AG10803 (cell line): ENCODE results near the gene CCDC159.

Experiments used
- DNase-seq: peaks from one replicate; pipeline ENCODE4 v3.0.0; 2010; ENCODE audit warnings: low read depth
- H3K4me3 ChIP-seq: 2 replicates; pipeline ENCODE4 v1.5.1; 2011; ENCODE audit warnings: mild to moderate bottlenecking, low read length, control low read depth
- TF ChIP-seq, protein P1 (sequence below): conservative IDR thresholded peaks from 2 replicates; pipeline ENCODE4 v1.5.1; 2011; ENCODE audit warnings: mild to moderate bottlenecking, low read length, control low read depth, inconsistent platforms

The CCDC159 gene

DNA sequence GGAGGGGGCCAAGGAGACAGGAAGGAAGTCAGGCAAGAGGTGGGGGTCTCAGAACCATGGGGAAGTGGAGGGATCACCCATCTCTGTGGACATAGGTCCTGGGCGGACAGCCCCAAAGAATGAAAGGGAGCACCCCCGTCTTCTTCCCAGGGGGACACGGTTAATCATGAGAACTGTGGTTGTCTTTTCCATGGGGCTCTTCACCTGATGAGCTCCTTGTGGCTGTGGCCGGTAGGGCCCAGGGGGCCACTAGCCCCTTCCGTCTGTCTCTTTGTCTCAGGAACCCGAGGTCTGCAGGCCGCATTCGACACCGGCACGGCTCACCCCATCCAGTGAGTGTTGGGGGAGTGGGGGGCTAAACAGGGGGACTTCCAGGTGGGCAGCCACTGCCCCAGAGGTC lies 17.6 kb downstream of the CCDC159 start:
- H3K4me3 ChIP-seq = no peak overlapping the region
- no peak for DNase-seq
- TF ChIP-seq, protein P1, sequence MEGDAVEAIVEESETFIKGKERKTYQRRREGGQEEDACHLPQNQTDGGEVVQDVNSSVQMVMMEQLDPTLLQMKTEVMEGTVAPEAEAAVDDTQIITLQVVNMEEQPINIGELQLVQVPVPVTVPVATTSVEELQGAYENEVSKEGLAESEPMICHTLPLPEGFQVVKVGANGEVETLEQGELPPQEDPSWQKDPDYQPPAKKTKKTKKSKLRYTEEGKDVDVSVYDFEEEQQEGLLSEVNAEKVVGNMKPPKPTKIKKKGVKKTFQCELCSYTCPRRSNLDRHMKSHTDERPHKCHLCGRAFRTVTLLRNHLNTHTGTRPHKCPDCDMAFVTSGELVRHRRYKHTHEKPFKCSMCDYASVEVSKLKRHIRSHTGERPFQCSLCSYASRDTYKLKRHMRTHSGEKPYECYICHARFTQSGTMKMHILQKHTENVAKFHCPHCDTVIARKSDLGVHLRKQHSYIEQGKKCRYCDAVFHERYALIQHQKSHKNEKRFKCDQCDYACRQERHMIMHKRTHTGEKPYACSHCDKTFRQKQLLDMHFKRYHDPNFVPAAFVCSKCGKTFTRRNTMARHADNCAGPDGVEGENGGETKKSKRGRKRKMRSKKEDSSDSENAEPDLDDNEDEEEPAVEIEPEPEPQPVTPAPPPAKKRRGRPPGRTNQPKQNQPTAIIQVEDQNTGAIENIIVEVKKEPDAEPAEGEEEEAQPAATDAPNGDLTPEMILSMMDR = no peak

- no peak for DNase-seq
- TF ChIP-seq, protein P1 = no peak
Observed at GRCh38 chr19:11364296-11364904, 18.1 kb downstream of the CCDC159 start.

GRCh38 chr19:11364935-11365334 lies 18.6 kb downstream of the CCDC159 start:
- H3K4me3 ChIP-seq = no peak overlapping the region
- TF ChIP-seq, protein P1 = no peak
- DNase-seq = no peak

More at GRCh38 chr19:11364296-11364904, 18.1 kb downstream of the CCDC159 start:
- no peak overlapping the region for H3K4me3 ChIP-seq

DNA sequence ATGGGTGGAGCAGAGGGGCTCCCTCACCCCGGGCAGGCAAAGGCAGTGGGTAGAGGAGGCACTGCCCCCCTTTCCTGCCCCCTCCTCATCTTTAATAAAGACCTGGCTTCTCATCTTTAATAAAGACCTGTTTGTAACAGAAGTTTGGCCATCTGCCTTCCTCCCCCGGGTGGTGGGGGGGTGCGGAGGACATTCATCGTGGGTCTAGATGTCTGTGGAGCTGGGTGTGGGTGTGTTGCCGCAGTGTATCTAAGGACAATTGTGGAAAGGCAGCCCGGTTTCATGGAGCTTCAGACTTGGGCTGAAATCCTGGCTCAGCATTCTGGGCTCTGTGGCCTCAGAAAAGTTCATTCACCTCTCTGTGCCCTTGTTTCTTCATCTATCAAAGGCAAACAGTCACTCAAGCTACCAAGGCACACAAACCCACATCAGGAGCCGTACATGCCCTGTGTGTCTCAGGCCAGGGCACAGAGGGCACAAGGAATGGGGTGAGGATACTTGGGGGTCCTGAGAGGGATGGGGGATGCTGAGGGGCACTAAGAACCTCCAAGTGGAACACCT lies 19.3 kb downstream of the CCDC159 start:
- H3K4me3 ChIP-seq = no peak overlapping the region
- DNase-seq = no peak
- TF ChIP-seq, protein P1 = no peak

DNA sequence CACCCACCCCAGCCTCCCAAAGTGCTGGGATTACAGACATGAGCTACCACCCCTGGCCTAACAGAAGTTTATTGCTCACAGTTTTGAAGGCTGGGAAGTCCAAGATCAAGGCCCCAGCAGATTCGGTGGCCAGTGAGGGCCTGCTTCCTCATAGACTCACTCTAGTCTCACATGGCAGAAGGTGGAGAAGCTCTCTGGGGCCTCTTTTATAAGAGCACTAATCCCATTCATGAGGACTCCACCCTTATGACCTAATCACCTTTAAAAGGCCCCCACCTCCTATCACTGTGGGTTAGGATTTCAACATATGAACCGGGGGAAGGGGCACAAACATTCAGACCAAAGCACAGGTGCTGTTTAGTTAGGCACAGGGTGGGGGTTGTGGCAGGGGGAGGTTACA lies 21.2 kb downstream of the CCDC159 start:
- TF ChIP-seq, protein P1 = no peak
- no peak overlapping the region for H3K4me3 ChIP-seq
- no peak for DNase-seq

GRCh38 chr19:11370744-11371143 lies 24.4 kb downstream of the CCDC159 start:
- H3K4me3 ChIP-seq = no peak overlapping the region
- TF ChIP-seq, protein P1 = no peak
- DNase-seq = no peak

- TF ChIP-seq, protein P1 = no peak
- H3K4me3 ChIP-seq = no peak overlapping the region
- peak; percentile 6 for DNase-seq
Observed at GRCh38 chr19:11373166-11373884, 27.0 kb downstream of the CCDC159 start.
